HPDE6-E6E7 (cell line): Measurements from ENCODE around the gene NELL1.
"Not testable (repeated sequence)": the region's sequence is repeated elsewhere in the genome, so short reads cannot be mapped to it uniquely, and the experiment has no call there.

Experiments used
- DNase-seq: peaks from one replicate; pipeline ENCODE4 v3.0.0; 2011; ENCODE audit warnings: missing footprints; ENCODE audit errors: extremely low spot score

The NELL1 gene

DNA sequence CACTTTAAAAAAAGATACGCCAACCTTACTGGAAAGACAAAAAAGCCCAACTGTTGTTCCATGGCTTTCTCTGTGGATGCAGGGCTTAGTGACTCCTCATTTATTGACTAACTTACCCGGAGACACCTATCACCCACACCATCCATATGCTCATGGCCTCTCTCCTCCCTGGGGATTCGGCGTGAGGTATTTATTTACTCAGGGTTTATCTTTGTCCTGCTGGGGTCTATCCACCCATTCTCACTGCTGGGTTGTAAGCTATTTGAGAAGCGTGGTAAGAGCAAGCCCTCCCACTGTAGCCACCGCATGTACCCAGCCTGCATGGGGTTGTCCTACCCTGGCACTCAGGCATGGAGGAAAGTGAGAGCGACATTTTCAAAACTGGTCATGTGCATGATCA is 93.6 kb downstream of the NELL1 start:
- no peak for DNase-seq

- no peak for DNase-seq
These were observed 101.1 kb downstream of the NELL1 start for GRCh38 chr11:20770414-20770946.

- DNase-seq = no peak
These were observed 101.6 kb downstream of the NELL1 start for GRCh38 chr11:20771026-20771425.

GRCh38 chr11:20771681-20772080 is 102.3 kb downstream of the NELL1 start:
- no peak for DNase-seq

- no peak for DNase-seq
These were observed 105.9 kb downstream of the NELL1 start for GRCh38 chr11:20775331-20775730.

GRCh38 chr11:20782775-20783174 is 113.4 kb downstream of the NELL1 start:
- no peak for DNase-seq

- no peak for DNase-seq
These were observed 113.8 kb downstream of the NELL1 start for GRCh38 chr11:20783220-20783619.

- DNase-seq = no peak
These were observed 121.2 kb downstream of the NELL1 start for GRCh38 chr11:20790622-20791021.

- no peak for DNase-seq
These were observed 125.6 kb downstream of the NELL1 start for GRCh38 chr11:20795005-20795404.

GRCh38 chr11:20808328-20808727 is 138.9 kb downstream of the NELL1 start:
- no peak for DNase-seq

DNA sequence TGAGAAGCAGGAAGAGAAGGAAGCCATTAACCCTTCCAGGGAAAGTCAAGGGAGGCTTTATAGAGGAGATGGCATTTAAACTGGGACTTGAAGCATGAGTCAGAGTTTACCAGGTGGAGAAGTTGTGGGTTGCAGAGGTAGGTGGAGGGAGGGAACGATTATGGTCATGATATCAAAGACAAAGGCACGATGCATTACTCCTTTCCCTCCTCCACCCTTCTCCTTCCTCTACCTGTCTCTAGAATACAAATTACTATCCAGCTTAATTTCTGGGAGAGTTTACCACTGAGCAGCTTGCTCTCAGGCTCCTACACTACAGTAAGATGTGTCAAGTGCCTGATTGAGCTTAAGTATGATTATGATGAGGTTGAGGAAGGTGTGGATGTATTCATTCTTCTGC is 151.7 kb downstream of the NELL1 start:
- no peak for DNase-seq

DNA sequence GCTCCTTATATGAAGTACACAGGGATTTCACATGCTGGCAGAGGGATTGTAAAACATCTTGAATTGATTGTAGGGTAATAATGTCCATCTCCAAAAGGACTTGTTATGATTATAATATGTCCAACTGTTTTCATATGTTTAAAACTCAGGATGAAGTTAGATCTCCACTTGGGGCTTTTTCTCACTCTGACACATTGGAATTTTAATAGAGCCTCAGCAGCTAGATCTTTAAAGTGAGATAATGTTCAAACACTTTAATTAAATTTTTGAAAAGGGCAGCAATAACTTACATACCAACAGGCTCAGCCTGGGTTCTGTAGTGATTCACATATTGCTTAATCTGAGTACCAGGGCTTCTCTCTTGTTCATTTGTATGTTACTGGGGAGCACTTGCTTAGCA is 152.1 kb downstream of the NELL1 start:
- no peak for DNase-seq

DNA sequence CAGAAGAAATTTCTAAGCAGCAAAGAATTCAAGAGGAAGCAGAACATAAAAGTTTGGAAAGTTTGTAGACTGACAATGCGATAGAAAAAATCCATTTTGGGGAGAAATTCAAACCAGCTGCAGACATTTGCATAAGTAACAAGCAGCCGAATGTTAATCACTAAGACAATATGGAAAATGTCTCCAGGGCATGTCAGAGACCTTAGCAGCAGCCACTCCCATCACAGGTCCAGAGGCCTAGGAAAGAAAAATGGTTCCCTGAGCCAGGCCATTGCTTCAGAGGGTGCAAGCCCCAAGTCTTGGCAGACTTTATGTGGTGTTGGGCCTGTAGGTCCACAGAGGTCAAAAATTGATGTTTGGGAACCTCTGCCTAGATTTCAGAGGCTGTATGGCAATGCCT is 155.4 kb downstream of the NELL1 start:
- no peak for DNase-seq

- DNase-seq = no peak
These were observed 166.2 kb downstream of the NELL1 start for GRCh38 chr11:20835561-20835960.

DNA sequence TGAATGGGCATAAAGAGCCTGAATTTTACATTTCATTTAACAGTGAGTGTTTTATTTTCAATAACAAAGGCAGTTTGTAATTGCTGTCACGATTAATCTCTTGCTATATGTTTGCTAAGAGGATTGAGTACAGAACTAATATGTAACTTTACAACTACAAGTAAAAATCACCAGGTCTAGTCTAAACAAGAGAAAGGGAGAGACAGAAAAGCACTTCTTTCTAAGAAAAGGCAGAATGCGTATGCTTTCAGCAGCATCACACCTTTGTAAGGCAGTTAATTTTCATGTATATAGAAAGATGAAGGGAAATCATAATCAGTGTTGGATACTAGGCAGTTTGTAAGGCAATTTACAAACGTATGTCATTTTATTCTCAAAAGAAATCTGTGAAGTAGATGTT is 169.8 kb downstream of the NELL1 start:
- DNase-seq = no peak

DNA sequence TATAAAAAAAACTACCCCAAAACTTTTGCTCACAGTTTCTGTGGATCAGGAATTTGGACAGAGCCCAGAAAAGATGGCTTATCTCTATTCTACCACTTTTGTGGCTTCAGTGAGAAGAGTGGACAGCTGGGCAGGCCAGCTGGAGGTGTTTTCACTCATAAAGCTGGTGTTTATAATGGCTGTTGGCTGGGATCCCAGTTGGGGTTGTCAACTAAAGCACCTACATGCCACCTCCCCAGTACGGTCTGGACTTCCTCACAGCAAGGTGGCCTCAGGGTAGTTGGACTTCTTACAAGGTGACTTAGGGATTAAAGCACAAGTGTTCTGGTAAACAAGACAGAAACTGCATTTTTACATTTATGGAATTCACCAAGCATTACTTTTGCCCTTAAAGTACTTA is 171.0 kb downstream of the NELL1 start:
- no peak for DNase-seq

- no peak for DNase-seq
These were observed 174.8 kb downstream of the NELL1 start for GRCh38 chr11:20844216-20844615.

DNA sequence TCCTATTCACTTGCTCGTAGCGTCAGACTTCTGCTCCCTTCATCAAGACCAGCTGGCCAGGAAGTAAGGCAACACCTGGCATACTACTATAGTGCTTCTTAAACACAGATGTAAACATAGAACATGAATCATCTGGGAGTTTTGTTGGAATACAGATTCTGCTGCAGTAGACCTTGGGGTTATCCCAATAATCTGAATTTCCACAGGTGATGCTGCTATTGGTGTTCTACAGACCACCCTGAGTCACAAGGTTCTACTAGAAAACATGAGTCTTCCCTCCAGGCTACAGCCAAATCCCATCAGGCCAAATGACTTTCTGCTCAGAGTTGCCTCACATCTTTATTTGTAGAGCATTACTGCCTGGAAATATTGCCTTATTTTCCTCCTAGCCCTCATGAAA is 175.2 kb downstream of the NELL1 start:
- no peak for DNase-seq

DNA sequence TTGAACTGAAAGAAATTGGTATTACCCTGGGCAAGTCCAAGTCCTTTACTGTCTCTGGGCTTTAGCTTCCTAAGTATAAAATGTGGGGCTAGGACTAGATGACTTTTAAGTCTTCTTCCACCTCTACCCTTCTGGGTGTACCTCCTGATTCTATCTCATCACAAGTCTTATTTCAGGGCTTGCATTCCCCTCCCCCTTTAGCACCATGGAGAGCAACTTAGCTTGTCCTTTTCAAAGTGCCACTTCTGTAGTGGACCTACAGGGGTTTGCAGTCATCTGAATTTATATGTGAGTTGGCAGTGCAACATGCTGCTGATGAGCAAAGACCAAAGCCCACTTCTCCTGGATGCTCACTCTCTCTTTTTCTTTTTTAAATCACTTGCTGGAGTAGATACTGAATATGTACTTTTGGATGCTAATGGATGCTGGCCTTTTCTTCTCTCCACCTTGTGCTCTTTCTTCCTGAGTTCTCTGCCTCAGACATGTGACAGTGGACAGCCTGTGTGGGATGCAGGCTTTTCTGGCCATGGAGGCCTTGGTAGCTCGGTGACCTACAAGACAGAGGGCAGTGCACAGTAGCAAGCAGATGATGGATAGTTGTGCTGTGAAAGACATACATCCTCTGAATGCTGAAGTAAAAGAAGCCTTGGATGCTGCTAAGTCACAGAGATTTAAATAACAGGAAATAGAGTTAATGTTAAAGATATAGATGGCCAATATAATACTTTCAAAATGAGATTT is 185.0 kb downstream of the NELL1 start:
- no peak for DNase-seq

DNA sequence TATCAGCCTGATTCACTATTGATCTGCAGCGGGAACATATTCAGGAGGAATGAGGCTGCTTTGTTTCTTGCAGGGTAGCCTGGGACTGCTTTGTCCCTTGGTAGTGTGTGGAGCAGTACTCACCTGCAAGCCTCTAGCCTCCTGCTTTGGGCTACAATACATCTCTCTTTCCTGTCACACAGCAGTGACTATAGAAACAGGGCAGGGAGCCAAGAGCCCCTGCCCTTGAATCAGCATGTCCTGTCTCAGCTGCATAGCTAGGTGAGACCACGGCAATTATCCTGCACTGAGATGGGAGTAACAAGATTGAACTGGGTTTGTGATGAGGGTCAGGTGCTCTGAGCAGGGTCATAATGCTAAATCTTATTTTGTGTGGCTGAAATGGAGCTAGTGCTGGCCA is 191.9 kb downstream of the NELL1 start:
- DNase-seq = no peak

- DNase-seq = not testable (repeated sequence)
These were observed 192.9 kb downstream of the NELL1 start for GRCh38 chr11:20862263-20862662.

DNA sequence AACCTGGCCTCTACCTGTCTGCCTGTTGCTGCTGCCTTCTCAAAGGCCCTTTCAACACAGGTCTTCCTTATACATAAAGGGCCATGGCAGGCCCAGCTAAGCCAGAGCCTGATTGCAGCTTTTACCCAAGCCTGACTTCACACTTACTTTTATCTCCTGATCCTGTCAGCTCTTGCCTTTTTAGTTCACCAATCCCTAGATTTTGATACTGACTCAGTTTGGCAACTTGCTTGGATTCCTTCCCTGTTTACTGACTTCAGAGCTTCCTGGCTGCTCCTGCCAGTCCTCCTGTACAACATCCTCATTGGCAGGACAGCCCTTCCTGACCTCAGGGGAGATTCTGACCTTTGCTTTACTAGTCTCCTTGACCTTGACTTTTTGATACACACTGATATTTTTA is 195.2 kb downstream of the NELL1 start:
- no peak for DNase-seq

DNA sequence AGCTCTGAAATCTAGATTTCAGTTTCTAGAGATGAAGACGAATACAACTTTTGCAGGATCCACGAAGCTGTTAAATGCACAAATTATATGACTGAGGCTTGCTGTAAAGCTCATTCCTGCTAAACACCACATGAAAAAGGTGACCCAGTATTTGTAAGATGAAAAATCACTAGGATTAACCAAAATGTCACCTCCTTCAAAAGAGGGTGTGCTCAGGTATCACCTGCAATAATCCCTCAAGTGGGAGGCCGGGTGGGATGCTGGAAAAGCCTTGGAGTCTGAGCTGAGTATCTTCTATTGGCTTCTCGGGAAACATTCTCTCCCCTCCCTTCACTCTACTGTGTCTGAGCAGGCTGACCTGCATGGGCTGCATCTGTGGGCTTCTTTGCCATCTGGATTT is 195.8 kb downstream of the NELL1 start:
- DNase-seq = no peak

DNA sequence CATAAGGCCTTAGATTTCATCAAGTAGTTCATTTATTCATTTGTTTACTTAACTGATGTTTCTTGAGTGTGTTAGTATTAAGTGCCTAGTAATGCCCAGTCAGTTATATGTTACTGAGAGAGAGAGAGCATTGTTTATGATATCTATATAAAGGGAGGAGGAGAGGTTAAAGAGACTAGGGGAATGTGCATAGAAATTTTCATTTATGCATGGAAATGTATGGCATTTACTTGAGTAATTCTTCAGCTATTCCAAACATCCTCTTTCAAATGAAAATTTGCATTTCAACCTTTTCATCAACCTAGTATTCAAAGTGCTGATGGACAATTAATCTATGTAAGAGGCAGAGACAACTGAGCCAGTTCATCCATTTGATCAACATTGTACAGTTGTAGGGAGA is 199.7 kb downstream of the NELL1 start:
- no peak for DNase-seq
